OCI-M2 (cell line): ENCODE measurements around the gene ZNF22.

Experiments
- DNase-seq: peaks from one replicate; lab custom pipeline; 2025; ENCODE audit not compliant: unreplicated experiment; lab: John Stamatoyannopoulos, UW

The ZNF22 gene

DNA sequence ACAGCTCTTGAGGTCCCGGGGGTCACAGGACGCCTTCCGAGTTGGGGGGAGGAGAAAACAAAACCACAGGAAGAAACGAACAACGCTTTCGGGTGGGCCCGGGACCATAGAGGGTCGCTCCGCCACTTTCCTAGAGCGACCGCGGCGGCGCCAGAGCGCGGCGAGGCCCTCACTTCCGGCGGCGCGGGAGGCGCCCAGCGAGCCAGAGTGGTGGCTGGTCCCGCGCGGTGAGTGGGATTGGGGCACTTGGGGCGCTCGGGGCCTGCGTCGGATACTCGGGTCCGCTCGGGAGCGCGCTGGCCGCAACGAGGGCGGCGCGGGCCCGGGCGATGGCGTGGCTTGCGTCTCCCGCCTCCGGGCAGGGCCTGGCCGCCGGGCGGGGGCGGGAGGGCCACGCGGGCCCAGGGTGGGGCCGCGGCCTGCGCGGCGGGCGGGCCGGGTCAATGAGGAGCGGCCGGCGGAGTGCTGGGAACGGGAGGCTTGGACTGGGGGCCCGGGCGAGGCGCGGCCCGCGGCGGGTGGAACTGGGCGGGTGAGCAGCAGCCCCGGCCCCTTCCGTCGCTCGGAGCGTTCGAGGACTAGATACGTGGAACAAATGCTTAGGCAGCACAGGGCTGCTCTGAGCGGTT is at the start of gene ZNF22:
Gene ZNF22, plus strand, starts transcription at position 172 of the 629 bp plus-strand sequence. CDS start 2,446 bp downstream, outside the sequence.
- DNase-seq: no peak

DNA sequence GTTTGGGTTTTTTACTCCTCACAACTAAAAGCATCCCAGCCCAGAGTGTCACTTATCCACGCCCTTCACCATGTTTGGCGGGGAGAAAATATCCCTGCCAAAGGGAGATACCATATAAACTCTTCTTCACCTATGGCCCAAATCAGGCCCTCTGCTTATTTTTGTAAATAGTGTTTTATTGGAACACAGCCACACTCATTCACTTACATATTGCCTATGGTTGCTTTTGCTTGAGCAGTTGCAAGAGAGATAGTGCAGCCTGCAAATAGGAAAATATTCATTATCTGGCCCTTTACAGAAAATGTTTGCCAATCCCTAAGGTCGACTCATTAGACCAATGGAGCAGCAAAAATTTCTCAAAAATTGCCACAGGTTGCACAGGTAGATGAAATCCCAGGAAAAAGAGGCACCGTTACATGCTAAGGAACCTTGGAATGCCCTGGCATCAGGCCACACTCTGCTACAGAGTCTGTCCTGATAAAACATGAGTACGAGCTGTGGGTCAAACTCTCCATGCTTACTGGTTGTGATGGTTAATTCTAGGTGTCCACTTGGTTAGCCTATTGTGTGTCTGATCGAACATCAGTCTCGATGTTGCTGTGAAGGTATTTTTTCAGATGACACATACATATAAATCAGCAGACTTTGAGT is 49.0 kb upstream of the ZNF22 start:
- DNase-seq: no peak

DNA sequence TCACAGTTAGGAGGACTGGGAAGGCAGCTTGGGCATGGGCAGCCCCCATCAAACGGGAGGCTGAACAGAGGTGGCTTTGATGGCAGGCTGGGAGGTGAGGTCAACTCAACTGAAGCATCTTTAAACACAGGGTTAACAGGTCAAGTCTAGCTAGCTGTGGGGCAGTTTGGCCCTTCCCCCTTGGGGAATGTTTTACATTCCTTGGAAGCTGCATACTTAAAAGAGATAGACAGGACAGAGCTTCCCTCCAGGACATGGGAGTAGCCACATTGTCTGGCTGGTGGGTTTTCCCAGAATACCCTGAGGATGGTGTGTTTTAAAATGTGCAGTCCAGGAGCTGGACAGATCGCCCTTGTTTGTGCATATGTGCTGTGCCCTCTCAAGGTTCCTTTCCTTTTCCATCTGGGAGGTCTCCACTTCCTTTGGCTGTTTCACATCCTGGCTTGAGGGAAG is 47.9 kb upstream of the ZNF22 start:
- no peak for DNase-seq

DNA sequence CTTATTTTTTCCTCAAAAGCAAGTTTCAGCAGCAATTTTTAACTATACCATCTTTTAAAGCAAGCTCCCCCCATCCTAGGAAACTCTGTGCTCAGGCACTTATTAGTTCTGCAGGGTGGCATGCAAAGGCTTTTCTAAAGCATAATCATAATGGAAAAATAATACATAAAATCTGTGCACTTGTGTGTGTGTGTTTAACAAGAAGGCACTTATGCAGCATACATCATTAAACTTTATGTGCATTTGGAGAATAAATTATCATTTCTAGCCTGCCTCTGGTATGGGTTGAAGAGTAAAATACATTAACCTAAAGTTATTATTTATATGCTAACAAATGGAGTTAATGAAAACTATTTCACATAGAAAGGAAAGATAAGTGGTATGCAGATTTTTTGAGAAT is 46.7 kb upstream of the ZNF22 start:
- no peak for DNase-seq

DNA sequence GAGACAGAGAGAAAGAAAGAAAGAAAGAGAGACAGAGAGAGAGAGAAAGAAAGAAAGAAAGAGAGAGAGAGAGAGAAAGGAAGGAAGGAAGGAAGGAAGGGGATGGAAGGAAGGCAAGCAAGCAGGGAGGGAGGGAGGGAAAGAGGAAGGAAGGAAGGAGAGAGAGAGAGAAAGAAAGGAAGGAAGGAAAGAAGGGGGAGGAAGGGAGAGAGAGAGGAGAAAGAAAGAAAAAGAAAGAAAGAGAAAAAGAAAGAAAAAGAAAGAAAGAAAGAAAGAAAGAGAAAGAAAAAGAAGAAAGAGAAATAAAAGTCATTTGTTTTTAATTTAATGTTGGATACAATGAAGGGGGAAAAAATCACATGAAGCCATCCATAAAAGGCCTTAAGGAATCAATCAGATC is 45.8 kb upstream of the ZNF22 start:
- no peak for DNase-seq

DNA sequence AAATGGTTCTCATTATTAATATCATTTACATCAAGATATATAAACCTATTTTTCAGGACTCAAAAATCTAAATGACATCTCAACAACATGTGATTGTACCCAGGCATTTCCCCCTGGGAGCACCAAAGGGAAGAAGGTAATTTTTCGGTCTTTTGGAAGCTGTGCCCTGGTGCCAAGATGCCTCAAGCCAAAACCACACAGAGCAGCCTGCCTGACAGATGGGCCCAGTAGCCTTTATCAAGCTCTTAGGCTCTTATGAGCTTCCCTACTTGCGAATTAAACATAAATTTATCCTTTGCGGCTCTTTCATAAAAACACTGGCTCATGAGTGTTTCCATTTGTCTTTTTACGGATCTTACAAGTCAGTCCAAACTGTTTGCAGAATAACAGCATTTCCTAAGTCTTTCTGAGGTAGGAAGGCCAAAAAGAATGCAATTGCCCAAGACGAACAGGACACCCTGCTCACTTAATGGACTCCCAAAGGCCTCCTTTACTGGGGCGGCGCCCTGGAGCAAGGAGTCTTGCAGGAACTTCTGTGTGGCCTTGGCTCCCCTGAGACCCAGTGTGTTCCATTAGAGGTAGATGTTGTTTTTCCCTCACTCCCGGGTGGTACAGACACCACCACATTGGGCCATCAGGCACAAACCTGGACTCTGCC is 45.2 kb upstream of the ZNF22 start:
- DNase-seq: no peak

DNA sequence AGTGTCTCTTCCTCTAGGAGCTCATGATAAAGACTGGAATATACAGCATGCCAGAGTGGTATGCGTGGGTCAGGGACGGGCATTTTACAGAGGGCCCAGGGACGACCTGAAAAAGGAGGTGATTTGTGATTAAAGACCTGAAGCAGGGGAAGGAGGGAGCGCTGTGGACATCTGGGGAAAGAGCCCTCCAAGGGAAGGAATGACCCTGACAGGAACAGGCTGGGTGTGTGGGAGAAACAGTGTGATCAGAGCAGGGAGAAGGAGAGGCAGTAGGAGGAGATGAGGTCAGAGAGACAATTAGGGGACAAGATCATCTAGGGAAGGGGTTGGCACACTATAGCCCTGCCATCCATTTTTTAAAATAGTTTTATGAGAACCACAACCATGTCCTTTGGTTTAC is 44.5 kb upstream of the ZNF22 start:
- no peak for DNase-seq

DNA sequence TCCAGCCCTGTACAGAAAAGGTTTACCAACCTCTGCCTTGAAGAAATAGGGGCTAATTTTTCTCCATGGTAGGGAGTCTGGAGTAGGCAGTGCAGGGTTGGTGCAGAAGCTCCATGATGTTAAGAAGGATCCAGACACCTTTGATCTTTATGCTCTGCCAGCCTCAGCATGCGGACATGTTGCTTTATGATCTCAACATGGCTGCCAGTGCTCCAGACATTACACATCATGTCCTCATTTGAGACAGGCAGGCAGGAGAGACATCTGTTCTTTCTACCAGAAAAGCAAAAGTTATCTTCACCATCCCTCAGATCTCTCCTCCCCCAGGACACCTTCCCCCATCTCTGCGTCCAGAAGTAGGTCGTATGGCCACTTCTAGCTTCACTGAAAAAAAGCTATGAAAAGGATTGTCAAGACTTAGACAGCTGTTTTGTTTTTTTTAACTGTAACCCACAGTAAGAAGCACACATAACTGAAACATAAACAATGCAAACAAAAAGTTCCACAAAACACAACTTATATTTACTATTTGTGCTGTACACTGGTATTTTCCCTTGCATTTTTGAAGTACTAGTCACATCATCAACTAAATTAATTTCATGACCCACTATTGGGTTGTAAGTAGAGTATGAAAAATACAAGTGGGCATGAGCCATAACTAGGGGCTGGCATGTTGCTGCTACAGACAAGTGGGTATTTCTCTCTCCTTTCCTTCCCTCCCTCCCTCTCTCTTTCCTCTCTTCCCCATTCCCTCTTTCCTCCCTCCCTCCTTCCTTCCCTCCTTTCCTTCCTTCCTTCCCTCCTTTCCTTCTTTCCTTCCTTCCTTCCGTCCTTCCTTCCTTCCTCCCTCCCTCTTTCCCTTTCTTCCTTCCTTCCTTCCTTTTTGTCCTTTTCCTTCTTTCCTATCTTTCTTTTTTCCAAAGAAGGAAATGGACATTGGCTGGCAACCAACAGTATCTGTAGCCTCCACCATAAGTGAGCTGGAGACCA is 43.7 kb upstream of the ZNF22 start:
- no peak for DNase-seq

DNA sequence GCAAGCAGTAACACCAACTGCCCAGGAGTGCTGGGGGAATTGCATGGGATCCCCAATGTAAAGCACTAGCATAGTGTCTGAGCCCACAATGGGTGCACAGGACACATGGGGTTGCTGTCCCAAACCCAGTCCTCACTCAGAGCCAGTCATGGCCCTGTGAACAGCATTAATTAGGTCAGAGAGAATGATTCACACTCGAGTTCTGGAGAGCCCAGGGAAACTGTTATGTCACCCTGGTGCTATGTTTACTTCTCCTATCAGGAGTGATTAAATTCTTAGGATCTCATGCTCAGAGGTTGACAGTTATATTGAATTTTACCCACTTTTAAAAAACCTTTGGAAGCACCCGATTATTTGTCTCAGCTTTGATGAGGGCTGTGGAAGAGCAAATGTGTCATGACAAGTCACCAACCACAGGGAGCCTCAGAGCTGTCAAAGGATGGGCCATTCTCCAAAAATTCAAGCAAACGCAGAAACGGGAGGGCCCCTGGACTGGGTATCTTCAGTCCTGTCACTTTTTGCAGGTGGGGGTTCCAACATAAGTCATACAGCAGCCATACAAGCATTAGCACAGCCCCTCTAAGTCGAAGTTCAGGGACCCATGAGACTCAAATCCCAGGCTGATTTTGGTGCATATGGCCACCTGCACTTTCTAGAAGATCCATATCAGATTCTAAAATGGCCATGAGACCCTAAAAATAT is 42.4 kb upstream of the ZNF22 start:
- no peak for DNase-seq

DNA sequence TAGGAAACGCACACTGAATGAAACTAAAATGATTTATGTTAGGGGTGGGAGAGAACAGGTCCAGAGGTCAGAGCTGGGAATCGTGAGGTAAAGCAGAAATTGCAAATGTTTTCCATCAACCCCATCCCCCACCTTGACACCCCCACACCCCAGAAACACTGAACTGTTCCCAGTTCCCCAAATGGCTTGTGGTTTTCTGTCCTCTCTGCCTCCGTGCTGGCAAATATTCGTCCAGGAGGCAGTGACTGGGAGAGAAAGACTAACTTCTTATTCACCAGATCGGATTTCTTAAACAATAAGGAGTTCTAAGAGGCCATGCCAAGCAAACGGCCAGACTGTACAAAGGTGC is 41.9 kb upstream of the ZNF22 start:
- DNase-seq: no peak

DNA sequence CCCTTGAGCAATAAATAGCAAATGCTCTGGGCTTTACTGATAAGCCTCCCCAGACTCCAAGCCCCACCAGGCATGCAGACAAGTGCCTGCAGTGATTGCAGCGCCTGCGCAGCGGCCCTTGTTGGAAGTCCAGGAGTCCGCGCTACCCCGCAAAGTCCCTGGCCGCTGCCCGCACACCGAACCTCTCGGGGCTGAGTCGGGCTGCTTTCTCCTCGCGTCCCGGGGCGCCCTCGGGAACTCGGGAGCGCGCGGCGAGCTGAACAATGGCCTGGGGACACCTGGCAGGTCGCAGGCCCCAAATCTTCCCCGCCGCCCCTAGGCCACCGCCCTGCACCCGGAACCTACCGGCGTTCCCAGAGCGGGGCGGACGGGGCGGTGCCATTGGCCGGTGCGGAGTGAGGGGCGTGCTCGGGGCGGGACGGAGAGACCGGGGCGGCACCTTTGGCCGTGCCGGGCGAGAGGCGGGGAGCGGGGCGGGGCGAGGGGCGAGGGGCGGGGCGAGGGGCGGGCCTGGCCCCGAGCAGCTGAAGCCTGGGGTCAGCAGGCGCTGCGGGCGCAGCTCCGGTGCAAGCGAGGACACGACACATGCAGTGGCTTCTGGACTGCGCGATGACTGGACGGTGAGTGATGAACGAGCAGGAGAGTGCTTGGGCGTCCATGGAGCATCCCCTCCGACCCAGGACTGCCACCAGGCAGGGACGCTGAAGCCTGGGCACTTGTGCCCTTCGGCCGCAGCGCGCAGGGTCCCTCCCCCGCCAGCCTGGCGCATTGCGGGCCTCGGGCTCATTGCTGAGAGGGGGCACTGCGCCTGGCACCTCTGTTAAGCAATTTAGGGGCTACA is 41.3 kb upstream of the ZNF22 start, which contains the start of gene RASSF4:
Gene RASSF4, plus strand, starts transcription at position 556 of the 841 bp plus-strand sequence. CDS start 10,401 bp downstream, outside the sequence.
- DNase-seq: no peak

DNA sequence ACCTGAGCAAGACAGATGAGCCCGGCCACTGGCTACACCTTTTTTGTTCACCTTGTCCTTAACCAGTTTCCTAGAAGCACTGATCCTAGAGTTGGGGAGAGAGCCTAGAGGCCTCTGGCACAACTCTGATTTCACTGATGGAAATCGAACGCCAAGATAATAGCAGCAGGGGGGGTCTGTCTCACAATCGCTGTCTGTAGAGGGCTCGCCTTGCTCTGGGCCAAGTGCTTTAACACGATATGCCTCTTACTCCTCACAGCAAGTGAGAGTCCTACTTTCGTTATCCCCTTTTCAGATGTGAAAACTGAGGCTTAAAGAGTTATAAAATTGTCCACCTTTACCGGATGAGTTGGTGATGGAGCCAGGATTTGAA is 40.6 kb upstream of the ZNF22 start:
- no peak for DNase-seq

DNA sequence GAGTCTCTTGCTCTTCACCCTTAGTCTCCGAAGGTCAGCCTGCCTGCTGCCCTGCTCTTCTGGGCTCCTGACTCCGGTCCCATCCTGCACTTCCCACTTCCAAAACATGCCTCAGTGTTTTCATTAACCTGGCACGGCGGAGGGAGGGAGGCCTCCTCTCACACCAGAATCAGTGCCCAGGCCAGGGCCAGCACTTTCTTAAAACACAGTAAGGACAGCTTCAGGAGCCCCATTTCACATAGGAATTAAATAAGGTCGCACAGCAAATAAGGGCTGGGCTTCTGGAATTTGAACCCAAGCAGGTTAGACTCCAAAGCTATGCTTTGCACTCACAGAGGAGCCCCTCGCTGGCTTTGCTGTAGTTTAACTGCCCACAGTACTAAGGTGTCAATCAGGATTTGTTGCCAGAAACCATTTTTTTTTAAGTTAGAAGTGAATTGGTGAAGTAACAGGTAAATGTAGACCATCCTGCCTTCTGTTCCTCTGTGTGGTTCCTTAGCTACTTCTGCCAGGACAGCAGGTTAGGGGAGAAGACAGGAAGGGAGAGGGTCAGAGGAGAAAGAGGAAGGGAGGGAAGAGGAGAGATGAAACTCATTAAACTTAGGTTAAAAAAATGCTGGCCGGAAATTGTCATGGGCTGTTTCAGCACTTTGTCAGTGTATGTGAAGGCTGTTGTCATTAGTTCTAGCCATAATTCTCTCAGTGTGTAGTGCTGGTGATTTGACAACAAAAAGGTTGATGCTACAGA is 40.1 kb upstream of the ZNF22 start:
- no peak for DNase-seq

DNA sequence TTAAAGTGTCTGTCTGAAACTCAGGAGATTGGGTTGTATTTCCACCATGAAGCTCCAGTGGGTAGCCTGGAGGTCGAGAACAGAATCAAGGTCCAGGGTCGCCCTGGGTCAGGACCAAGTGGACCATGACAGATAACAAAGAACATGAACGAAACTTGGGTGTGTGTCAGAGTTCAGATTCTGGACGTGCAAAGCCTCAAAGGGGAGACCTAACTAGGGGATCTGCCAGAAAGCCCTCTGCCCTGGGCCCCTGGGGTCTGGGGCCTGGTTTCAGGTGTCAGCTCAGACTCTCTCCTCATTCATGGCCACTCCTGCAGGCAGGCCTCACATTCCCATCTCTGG is 39.5 kb upstream of the ZNF22 start:
- DNase-seq: no peak

DNA sequence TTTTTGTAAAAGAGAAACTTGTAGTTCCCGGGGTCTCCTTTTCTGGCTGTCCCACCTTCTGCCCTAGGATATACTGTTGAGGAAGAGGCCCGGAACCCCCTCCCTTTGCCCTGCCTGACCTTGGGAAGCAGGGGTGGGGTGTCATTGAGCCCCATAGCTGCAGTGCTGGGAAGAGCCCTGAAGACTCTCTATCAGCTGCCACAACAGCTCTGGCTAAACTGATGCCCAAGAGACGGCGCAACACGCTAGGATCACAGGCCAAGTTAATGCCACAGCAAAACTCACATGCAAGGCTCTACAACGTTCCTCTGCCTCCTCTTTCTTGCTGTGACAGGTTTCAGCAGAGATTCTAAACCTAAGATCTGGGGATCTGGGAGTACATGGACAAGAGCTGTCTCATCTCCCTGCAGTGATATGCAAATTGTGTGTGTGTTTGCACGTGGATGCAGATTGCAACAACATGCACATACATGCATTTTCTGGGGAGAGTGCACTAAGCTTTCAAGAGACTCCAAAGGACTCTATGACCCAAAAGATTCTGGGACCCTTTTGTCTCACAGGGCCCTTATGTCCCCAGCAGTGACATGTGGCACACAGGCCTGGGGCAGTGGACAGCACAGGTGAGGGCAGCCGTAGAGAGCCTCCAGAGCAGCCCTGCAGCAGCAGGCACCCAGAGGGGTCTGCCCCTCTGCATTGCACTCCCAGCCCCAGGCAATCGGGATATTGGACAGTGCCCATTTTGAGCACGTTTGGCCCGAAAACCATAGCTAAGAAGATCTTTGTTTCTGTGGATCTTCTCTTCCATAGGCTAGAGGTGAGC is 38.6 kb upstream of the ZNF22 start:
- DNase-seq: no peak

DNA sequence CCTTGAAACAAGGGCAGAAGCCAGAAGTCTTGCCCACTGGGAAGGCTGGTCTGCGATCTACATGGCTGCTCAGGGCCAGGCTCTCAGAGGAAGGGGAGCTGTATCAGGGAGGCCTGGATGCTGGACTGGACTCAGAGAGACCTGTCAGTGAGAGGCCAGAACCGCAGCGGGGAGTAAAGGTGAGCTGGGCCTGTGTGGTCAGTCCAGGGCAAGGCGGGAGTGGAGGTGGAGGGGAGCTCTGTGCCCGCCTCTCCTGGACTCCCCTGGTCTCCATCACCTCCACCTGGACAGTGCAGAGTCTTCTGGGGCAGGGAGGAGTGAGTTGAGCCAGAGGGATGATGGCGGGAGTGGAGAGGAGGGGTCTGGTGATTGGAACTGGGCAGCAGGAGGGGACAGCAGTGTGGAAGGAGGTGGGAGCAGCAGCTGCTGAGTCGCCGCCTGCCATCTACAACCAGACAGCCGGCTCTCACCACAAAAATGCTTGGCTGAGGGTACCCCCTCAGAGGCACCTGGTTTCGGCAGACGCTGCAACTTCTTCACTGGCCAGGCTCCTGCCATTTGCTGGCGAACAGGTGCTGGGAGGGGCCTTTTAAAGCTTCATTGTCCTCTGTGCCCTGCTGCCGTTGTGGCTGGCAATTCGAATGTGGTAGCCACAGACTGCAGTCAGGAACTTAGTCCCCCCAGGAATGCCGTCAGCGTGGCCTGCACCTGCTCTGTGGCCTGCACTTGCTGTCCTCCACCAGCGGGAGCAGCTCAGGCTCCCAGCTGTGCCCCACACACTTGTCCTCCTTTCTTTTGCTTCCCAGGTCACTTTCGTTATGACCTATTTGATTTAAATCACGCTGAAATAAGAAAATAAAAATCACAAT is 37.6 kb upstream of the ZNF22 start:
- DNase-seq: no peak
